Measurements from ENCODE around the gene STK32B.
"Not testable (repeated sequence)": the region's sequence is repeated elsewhere in the genome, so short reads cannot be mapped to it uniquely, and the experiment has no call there.

STK32B gene

DNA sequence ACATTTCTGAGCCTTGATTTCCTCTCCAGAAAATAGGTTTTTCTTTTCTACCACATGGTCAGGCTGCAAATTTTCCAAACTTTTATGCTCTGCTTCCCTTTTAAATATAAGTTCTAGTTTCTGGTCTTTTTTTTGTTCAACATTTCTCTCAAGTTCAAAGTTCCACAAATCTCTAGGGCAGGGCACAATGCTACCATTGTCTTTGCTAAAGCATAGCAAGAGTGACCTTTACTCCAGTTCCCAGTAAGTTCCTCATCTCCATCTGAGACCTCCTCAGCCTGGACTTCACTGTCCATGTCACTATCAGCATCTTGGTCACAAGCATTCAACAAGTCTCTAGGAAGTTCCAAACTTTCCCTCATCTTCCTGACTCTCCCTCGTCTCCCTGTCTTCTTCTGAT lies 228.8 kb downstream of the STK32B start:
- DNase-seq: not testable (repeated sequence)

DNA sequence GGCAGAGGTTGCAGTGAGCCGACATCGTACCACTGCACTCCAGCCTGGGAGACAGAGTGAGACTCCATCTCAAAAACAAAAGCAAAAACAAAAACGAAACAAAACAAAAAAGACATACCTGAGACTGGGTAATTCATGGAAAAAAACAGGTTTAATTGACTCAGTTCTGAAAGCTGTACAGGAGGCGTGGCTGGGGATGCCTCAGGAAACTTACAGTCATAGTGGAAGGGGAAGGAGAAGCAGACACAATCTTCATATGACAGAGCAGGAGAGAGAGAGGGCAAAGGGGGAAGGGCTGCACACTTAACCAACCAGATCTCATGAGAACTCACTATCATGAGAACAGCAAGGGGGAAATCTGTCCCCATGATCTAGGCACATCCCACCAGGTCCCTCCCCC lies 229.5 kb downstream of the STK32B start:
- no peak for DNase-seq

DNA sequence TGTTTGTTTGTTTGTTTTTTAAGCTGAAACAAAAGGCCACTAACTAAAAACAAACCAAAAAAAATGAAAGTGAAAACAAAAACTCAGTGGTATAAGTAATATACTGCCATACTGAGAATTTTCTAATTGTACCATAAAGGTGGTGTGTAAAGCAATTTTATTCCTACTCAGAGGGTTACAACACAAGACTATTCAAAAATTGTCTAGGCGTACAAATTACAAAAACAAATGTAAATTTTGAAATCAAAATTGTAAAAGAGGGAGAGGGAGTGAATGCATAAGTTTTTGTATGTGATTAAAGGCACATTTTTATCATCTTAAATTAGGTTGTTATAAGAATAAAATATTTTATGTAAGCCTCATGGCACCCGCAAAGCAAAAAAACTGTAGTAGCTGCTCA lies 232.6 kb downstream of the STK32B start:
- DNase-seq: no peak

DNA sequence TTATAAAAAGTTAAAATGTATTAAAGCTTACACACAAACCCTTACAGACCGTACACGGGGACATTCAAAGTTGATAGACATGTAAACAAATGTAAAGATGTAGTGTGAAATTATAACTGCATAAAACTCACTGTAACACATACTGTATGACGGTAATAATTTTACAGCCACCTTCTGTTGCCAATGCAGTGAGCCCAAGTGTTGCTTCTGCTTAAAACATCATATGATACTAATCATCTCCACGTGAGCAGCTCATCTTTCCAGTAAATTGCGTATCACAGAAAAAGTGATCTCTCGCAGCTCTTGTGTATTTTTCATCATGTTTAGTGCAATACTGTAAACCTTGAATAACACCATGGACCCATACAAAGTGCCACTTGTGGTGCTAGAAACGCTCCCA lies 233.2 kb downstream of the STK32B start:
- no peak for DNase-seq

DNA sequence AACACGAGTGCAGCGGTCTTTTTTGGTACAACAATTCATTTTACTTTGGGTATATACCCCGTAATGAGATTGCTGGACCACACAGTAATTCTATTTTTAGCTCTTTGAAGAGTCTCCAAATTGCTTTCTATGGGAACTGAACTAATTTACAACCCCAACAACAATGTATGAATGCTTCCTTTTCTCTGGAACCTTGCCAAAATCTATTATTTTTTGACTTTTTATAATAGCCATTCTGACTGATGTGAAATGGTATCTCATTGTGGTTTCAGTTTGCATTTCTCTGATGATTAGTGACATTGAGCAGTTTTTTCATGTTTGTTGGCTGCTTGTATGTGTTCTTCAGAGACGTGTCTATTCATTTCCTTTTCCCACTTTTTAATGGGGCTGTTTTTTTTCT lies 240.8 kb downstream of the STK32B start:
- no peak for DNase-seq

DNA sequence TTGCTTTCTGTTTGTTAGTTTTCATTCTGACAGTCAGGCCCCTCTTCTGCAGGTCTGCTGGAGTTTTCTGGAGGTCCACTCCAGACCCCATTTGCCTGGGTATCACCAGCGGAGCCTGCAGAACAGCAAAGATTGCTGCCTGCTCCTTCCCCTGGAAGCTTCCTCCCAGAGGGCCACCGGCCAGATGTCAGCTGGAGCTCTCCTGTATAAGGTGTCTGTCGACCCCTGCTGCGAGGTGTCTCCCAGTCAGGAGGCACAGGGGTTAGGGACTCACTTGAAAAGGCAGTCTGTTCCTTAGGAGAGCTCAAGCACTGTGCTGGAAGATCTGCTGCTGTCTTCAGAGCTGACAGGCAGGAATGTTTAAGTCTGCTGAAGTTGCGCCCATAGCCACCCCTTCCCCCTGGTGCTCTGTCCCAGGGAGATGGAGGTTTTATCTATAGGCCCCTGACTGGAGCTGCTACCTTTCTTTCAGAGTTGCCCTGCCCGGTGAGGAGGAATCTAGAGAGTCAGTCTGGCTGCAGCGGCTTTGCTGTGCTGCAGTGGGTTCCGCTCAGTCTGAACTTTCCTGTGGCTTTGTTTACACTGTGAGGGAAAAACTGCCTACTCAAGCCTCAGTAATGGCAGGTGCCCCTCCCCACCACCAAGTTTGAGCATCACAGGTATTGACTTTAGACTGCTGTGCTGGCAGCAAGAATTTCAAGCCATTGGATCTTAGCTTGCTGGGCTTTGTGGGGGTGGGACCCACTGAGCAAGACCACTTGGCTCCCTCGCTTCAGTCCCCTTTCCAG lies 246.9 kb downstream of the STK32B start:
- DNase-seq: not testable (repeated sequence)

DNA sequence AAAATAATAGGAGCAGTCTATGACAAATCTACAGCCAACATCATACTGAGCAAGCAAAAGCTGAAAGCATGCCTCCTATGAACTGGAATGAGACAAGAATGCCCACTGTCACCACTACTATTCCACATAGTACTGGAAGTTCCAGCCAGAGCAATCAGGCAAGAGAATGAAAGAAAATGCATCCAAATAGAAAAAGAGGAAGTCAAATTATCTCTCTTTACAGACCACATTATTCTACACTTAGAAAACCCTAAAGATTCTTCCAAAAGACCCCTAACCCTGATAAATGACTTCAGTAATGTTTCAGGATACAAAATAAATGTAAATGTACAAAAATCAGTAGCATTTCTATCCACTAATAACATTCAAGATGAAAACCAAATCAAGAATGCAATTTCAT lies 249.0 kb downstream of the STK32B start:
- no peak for DNase-seq

DNA sequence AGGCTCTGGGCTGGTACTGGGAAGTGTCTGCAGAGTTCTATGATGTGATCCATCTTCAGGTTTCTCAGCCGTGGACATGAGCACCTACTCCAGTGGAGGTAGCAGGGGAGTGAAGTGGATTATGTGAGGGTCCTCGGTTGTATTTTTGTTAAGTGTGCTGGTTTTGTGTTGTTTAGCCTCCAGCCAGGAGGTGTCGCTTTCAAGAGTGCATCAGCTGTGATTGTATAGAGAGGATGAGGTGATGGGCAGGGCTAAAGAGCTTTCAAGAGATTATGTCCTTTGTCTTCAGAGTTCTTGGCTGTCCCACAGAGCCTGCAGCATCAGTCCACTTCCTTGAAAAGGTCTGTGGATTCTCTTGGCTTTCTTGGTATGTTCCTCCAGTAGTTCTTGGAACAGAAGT lies 256.6 kb downstream of the STK32B start:
- DNase-seq: no peak

DNA sequence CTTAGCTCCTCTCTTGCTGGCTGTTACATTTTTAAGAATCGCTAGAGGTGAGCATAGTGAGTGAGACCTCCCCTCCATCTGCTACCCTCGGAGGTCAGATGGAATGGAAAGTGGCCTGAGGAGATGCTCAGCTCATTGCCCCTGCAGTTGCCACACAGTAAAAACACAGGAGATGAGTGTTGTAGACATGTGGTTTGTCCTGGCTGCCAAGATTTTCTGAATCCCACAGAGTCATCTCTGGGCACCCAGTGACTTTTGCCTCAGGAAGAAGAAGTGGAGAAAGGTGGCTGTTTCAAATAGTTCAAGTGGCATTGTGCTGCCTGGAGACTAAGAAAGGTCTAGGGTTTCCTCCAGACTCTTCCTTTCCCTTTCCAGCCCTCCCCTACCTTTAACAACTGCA lies 271.0 kb downstream of the STK32B start:
- no peak for DNase-seq

DNA sequence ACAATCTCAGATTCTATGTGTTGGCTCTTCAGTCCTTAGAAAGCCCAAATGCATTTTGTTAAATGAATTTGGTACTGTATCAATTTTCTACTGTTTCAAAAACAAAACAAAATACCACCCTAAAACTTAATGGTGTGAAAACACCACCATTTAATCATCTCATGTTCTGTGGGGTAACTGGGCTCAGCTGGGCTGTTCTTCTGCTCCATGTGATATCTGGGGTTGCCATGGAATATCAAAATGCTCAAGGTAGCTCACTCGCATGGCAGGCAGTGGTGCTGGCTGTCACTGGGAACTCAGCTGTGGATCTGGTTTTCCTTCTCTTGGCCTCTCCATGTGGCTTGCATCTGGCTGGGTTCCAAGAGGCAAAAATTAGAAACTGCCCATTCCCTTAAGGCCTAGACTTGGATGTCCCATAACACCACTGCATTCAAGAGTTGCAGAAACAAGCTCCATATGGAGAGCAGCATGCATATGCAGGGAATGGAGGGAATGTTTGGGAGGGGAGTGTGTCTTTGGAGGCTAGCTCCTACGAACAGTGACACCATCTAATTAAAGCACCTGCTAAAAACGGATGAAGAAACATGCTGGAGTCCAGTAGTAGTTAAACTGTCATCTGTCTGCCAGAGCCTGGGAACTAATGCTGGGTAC lies 279.2 kb downstream of the STK32B start:
- no peak for DNase-seq

DNA sequence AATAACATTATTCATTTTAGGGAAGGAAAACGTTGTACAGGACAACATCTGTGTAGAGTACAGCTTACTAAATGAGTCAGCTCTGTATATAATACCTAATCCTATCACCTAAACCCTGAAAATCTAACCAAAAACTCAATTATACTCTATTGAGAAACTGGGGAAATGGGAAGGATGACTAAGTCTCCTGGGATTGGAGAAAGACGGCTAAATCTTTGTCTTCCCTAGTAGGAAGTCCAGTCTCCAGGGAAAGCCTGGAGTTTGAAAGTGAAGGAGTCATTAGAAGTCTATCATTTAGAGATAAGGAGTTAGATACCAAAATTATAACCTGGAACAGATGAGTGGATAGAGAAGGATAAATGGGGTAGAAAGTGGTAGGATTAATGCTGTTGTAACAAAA lies 286.5 kb downstream of the STK32B start:
- no peak for DNase-seq

DNA sequence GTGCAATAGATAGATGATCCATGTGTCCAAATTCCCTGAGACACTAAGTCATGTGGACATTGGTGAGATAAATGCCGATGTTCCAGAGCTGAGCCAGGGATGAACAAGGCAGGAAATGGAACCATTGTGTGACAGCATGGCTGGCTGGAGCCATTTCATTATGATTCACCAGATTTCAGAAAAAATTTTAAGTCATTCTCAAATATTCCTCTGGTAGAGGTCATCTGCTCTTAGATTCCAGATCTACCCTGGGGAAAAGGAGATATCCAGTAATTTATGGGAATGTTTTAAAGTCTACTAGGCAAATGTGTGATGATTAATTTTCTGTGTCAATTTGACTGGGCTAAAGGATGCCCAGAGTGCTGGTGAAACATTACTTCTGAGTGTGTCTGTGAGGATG lies 287.3 kb downstream of the STK32B start:
- no peak for DNase-seq

DNA sequence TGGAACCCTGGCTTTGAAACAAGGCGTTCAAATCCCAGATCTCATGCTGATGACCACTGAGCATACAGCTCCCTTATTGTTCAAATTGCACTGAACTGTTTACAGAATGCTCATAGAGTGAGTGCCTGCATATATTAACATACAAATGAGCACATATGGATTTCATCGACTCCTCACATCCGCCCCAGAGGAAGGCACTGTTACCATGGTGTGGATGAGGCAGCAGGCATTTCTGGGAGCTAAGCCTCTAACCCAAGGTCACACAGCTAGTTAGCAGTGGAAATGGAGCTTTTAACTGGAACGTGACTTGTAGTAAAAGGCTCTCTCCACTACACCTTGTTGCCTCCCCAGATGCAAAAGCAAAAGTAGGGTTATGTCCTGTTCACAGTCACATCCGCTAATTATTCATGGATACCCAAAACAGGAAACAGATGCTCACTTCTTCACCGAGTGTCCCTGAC lies 289.7 kb downstream of the STK32B start:
- DNase-seq: no peak

DNA sequence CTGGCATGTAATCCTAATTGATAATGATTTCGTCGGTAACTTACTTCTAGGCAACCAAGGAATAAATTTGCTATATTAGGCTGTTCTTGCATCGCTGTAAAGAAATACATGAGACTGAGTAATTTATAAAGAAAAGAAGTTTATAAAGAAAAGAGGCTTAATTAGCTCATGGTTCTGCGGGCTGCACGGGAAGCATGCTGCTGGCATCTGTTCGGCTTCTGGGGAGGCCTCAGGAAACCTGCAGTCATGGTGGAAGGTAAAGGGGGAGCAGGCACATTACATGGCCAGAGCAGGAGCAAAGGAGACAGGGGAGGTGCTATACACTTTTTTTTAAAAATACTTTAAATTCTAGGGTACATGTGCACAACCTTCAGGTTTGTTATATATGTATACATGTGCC lies 290.2 kb downstream of the STK32B start:
- DNase-seq: no peak

DNA sequence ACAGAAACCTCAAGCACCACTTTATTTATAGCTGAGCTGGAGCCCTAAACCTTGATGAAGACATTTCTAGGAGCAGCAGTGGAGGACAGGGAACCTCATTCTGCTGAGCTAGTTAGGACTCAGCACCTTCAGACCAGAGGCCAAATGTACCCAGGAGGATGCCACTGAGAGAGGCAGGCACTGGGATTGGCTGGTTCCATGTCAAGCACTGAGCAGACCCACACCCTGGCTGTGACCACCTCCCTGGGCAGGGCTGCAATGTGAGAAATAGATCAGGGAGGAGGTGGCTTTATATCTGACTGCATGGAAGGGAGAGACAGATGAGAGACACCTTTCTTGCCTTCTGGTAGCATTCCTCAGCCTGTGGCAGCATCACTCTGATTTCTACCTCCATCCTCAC lies 304.6 kb downstream of the STK32B start:
- no peak for DNase-seq

DNA sequence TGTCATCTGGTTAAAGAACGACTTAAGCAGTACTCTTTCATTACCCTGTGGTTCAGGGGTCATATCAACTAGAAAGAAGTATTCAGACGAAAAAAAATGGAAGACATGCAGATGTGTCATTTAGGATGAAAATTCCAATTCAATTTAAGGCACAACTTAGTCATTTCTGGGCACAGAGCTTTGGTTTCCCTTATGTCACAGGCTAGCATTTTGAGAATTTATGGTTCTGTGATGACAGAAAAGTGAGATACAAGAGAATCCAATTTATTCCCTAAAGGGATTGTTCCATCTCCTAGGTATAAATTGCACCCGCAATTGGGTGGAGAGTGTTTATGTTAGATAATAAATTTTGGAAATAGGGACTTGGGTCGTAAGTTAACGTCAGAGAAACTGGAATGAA lies 306.6 kb downstream of the STK32B start:
- DNase-seq: no peak

DNA sequence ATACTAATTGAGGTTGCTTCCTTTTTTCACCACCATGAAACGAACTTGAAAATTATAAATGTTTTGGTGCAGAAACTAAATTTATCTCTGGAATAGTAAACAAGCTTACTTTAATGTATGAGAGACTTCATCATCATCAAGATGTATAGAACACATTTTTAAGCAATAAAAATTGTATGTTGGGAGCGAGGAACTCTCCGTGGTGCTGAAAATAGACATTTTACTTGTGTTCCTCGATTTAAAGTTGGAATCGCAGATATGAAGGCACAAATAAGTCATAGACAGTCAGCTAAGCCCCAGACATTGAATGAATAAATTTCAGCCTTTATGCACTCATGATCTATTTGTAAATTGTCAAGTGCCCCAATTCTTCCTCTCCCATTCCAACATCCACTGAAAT lies 310.7 kb downstream of the STK32B start:
- no peak for DNase-seq

DNA sequence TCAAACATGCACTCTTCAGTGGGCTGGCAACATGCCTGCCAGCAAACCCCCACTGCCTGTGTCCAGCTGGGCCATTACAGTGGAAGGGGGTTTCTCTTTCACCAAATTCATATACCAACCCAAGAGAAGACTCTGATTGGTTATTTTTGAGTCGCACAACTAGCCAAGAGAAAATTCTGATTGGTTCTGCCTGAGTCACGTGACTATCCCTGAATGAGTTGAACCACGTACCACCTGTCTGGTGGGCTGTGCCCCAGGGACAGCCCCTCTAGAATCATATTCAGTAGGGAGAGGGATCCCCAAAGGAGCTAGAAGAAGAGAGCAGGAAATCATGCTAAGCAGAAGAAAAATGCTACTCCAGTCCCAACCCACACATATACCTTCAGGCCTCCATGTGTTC lies 313.1 kb downstream of the STK32B start:
- no peak for DNase-seq

DNA sequence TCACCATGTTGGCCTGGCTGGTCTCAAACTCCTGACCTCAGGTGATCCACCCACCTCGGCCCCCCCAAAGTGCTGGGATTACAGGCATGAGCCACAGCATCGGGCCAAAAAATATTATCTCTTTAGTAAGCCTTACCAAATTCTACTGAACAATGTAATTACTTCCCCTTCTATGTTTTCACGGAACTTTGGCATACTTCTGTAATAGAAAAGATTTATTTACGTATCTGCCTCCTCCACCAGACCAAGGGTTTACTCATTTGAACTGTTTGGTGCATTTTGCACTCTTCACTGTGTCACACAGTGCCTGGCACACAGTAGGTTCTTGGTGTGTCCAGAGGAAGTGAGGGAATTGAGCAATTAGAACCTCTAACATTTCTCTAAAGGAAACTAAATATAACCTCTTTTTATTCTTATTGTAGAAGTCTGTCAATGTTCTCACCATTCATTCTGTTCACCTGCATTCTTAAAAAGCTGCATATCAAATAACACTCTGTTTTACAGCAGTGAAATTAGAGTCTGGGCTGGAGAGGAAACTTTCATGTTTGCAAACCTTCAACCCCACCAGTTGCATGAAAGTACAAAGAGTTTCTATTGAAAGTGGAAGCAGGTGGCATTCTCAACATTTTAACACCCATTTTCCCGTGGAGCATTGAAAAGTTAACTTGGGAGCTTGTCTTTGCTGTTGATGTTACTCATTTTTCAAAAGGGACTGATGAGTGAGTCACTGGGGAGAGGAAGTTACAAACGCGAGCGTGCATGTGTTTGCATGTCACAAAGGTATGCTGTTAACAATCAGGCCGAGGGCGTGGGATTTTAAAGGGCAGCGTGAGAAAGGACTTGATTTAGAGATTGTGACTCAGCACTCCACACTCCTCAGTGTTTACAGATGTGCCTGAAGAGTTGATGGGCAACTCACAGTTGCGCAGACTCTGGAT lies 314.1 kb downstream of the STK32B start:
- no peak for DNase-seq

DNA sequence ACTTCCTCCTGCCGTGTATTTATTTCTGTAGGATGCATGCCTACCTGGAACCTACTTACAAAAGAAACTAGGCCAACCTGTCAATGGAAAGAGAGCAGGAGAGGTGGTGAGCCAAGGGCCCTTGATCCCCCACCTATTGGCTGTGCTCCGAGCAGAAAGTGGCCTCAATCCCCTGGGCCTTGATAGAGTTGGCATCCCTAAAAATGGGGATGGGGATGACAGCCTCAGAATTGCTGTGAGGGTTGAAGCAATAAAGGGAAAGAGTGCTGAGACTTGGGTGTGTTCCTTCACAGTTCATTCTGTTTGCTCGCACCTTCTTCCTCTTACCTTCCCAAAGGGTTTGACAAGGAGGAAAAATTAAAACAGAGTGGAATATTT lies 314.7 kb downstream of the STK32B start:
- DNase-seq: no peak

DNA sequence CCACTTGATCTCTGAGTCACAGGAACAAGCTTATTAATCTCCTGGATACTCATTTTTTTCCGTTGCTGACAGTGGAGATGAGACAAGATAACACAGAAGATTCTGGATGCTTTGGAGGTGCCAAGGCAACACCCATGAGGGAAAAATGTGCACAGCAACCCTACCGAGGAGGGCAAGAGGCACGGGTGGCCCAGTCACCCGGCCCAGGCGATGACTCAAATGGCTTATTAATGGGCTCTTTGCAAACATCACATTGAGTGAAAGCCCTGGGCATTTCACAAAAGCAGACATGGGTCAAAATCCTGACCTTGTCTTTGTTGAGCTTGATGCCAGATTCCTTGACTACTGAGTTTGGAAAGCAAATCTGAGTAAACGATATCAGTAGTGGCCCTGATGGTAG lies 315.1 kb downstream of the STK32B start:
- no peak for DNase-seq

DNA sequence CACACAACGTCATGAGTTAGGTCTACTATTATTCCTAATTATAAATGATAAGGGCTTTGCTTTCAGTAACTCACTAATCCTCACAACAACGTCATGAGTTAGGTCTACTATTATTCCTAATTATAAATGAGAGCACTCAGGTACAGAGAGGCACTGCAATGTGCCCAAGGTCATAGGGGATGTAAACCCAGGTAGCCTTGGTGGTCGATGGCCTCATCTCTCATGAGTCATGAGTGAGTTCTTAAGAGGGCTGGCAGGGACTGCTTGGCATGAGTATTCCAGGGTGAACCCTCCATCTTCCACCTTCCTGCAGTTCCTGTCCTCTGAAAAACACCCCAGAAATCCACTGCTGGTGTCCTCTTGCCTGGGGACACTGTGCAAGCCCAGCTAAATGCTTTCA lies 317.1 kb downstream of the STK32B start:
- no peak for DNase-seq

DNA sequence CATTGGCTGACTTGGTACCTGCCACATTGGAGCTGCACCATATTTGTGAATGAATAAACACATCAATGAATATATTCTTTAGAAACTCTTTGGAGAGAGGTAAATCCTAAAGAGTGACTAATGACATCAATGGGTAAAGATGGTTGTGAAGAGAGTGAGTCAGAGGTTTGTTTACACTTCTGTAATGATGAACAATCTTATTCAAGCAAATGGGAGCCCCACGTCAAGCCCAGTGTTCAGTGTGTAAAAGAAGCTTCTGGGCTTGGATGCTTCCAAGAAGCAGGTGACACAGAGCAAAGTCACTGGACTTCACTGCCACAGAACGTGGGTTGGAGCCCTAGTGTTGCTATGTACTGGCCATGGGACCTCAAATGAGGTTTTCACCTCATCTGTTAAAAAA lies 319.0 kb downstream of the STK32B start:
- DNase-seq: no peak
